Lower leg skin (tissue), 4 donors: ENCODE results near the gene ITPKB. TPM values are rescaled to one million over a fixed set of nuclear protein-coding genes. Genes with fewer than 3 reads are reported as not detected.

Experiments used
- DNase-seq, 2 donors: peaks; one replicate each; pipeline ENCODE4 v3.0.0-alpha.2; 2019; ENCODE audit warnings: low spot score in 2 of 2
- H3K4me3 ChIP-seq: fragments of 200-600 bp; sonication (generic); 2 replicates; pipeline ENCODE4 v1.5.1; 2017; ENCODE audit warnings: mild to moderate bottlenecking, low read depth; ENCODE audit not compliant: poor library complexity, severe bottlenecking
- POLR2A ChIP-seq, 2 donors: fragments of 450-650 bp; IDR thresholded peaks; one replicate each; pipeline ENCODE4 v1.6.1; 2016 to 2017; ENCODE audit warnings: antibody characterized with exemption in 2 of 2, mild to moderate bottlenecking in 1 of 2, moderate library complexity in 1 of 2
- WGBS, 2 donors: methylation state at CpG; one replicate each; pipeline ENCODE4 v1.1.5; 2018; 5-methylcytosine and 5-hydroxymethylcytosine counted together
- intact Hi-C: fragments of 100-400 bp; cut with DNase I; formaldehyde crosslinking; loops from one replicate; pipeline ENCODE4 v1.15.0; 2023; ENCODE audit warnings: low total_unique reads
- total RNA-seq, 4 donors: library from RNA; depleted of rRNA; stranded (reverse); fragments of >200 nt; gene quantifications; one replicate each; pipeline ENCODE4 v1.1.0, GENCODE V29; 2016
- TF ChIP-seq, protein P1 (sequence below), 3 donors: fragments of 450-650 bp; IDR thresholded peaks; one replicate each; pipeline ENCODE4 v1.5.1; 2016; ENCODE audit warnings: antibody characterized with exemption in 3 of 3, mild to moderate bottlenecking in 3 of 3, moderate library complexity in 2 of 3

Gene ITPKB
- total RNA-seq, 4 donors from 2014 or later = 39.3 to 57.2 (median 44.1) TPM

GRCh38 chr1:226733304-226733703, 5.8 kb downstream of the ITPKB start:
- intact Hi-C loops = loop anchor here (10.0 kb wide), 1 partner anchor 91 kb away; no protein-coding TSS in a partner anchor
- no peak overlapping the region for H3K4me3 ChIP-seq
- TF ChIP-seq, protein P1, sequence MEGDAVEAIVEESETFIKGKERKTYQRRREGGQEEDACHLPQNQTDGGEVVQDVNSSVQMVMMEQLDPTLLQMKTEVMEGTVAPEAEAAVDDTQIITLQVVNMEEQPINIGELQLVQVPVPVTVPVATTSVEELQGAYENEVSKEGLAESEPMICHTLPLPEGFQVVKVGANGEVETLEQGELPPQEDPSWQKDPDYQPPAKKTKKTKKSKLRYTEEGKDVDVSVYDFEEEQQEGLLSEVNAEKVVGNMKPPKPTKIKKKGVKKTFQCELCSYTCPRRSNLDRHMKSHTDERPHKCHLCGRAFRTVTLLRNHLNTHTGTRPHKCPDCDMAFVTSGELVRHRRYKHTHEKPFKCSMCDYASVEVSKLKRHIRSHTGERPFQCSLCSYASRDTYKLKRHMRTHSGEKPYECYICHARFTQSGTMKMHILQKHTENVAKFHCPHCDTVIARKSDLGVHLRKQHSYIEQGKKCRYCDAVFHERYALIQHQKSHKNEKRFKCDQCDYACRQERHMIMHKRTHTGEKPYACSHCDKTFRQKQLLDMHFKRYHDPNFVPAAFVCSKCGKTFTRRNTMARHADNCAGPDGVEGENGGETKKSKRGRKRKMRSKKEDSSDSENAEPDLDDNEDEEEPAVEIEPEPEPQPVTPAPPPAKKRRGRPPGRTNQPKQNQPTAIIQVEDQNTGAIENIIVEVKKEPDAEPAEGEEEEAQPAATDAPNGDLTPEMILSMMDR (IDR thresholded peaks at IDR 0.05) = no peak
- no peak for DNase-seq
- 67 to 68% methylated on average over 4 of the region's 4 CpGs for WGBS, 2 donors

DNA sequence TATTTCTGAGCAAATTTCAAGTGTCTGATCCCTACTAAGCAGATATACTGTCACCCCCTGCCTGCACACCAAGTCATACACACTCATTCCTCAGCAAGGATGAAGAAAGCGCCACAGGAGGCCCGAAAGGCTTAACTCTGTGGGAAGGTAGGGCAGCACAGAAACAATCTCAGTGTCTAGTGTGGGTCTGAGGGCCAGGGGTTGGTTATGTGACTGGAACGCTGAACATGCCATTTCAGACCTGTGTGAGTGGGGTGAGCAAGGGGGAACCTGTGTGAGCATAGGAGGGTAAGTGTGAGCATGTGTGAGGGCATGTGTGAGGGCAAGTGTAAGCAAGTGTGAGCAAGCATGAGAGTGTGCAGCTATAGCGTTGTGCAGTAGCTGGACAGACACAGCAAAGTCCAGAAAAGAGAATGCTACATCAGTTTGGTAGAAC, 6.2 kb downstream of the ITPKB start:
- intact Hi-C loops = loop anchor here (10.0 kb wide), 1 partner anchor 92 kb away; no protein-coding TSS in a partner anchor
- no peak overlapping the region for H3K4me3 ChIP-seq
- DNase-seq = no peak
- 69 to 71% methylated on average over 4 of the region's 4 CpGs for WGBS, 2 donors
- TF ChIP-seq POLR2A (IDR thresholded peaks at IDR 0.05) = no peak
- TF ChIP-seq, protein P1 (IDR thresholded peaks at IDR 0.05) = no peak

DNA sequence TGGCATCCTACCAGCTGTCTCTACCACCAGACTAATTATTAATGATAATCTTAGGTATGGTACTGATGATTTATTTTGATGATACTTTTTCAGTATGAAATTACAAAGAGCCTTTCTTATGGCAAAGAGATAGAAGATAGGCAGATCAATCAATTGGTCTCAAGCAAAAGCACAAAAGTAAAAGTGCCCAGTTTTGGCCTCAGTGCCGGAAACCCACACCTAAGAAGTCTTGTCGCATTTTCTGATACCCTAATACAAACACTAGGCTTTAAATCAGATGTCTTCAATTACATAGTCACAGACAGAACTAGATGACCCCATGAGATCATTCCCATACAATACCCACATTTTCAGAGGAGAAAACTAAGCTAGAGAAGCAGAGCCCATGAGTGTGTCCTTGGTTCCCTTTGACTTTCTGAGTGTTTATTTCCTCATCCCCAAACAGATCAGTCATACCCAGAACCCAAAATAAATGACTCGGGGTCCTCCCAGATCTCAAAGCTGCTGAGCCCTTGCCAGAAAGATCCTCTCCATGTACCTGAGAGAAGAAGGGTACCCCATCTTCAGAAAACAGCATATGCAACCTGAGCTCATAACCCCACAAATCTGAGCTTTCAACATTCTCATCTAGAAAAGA, 7.7 kb downstream of the ITPKB start:
- intact Hi-C loops = loop anchor here (10.0 kb wide), 1 partner anchor 93 kb away; no protein-coding TSS in a partner anchor
- 67 to 73% methylated on average over 3 of the region's 3 CpGs for WGBS, 2 donors
- H3K4me3 ChIP-seq = no peak overlapping the region
- DNase-seq = no peak
- TF ChIP-seq, protein P1 (IDR thresholded peaks at IDR 0.05) = no peak
- no peak for TF ChIP-seq POLR2A (IDR thresholded peaks at IDR 0.05)

GRCh38 chr1:226730836-226731235, 8.2 kb downstream of the ITPKB start:
- WGBS, 2 donors = 67 to 72% methylated on average over 3 of the region's 3 CpGs
- no peak for DNase-seq
- intact Hi-C loops = loop anchor here (10.0 kb wide), 1 partner anchor 94 kb away; no protein-coding TSS in a partner anchor
- no peak for TF ChIP-seq POLR2A (IDR thresholded peaks at IDR 0.05)
- TF ChIP-seq, protein P1 (IDR thresholded peaks at IDR 0.05) = no peak
- H3K4me3 ChIP-seq = no peak overlapping the region

DNA sequence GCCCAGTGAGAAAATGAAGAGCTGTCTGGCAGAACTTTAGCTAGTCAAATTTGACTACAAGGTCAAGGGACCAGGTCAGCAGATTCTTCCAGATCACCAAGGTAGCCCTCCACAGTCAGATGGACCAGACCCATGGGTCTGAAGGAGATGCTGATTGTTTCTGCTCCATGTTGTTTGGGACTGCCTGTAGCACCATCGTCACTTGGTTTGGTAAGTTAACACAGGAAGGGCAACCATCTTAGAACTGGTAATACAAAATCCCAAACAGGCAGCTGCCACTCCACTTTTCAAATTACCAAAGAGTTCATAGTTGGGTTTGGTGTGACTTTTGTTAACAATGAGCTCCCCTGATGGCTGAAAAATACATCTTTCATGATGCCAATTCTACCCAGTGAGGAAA, 9.0 kb downstream of the ITPKB start:
- WGBS, 2 donors = 78 to 88% methylated on average over 1 of the region's 1 CpG
- no peak for TF ChIP-seq POLR2A (IDR thresholded peaks at IDR 0.05)
- TF ChIP-seq, protein P1 (IDR thresholded peaks at IDR 0.05) = no peak
- no peak for DNase-seq
- intact Hi-C loops = loop anchor here (10.0 kb wide), 1 partner anchor 95 kb away; no protein-coding TSS in a partner anchor
- no peak overlapping the region for H3K4me3 ChIP-seq
